K562 (cell line): ENCODE data around the gene ZNF514.

Experiments
- ATF3 ChIP-seq, 2 experiments: fragments of 450-650 bp in 1 of 2; sonication (generic) in 1 of 2; formaldehyde crosslinking in 1 of 2; IDR thresholded peaks in 1 of 2; conservative IDR thresholded peaks in 1 of 2; 2 replicates each; pipeline versions ENCODE4 v1.6.1 to v1.8.1; 2016 to 2023; ENCODE audit warnings: mild to moderate bottlenecking in 2 of 2, moderate library complexity in 2 of 2, inconsistent platforms in 1 of 2, missing genetic modification reagents in 1 of 2
- CREB3 ChIP-seq: fragments of 450-650 bp; conservative IDR thresholded peaks from 2 replicates; pipeline ENCODE4 v1.6.1; 2016; ENCODE audit warnings: missing genetic modification characterization, low read depth, mild to moderate bottlenecking, missing compliant biosample characterization, moderate library complexity
- CREM ChIP-seq: IDR thresholded peaks from 2 replicates; pipeline ENCODE4 v1.6.1; 2014; ENCODE audit warnings: antibody characterized with exemption, low read depth
- HDAC1 ChIP-seq, 2 experiments: fragments of 450-650 bp; IDR thresholded peaks; 2 replicates each; pipeline ENCODE4 v1.6.1; 2016 to 2017; ENCODE audit warnings: inconsistent platforms in 1 of 2, mild to moderate bottlenecking in 1 of 2, moderate library complexity in 1 of 2
- HMGXB4 ChIP-seq: sonication (generic); formaldehyde crosslinking; IDR thresholded peaks from 2 replicates; pipeline ENCODE4 v1.8.1; 2023; ENCODE audit warnings: mild to moderate bottlenecking, missing genetic modification reagents
- NR3C1 ChIP-seq: sonication (generic); formaldehyde crosslinking; IDR thresholded peaks from 2 replicates; pipeline ENCODE4 v1.8.1; 2022; ENCODE audit warnings: missing genetic modification reagents
- OTX1 ChIP-seq: fragments of 450-650 bp; formaldehyde crosslinking; IDR thresholded peaks from 2 replicates; pipeline ENCODE4 v1.4.0; 2022; ENCODE audit warnings: mild to moderate bottlenecking
- POLR2A ChIP-seq: fragments of 450-650 bp; conservative IDR thresholded peaks from 2 replicates; pipeline ENCODE4 v1.6.1; 2016
- POU5F1 ChIP-seq: fragments of 150-350 bp; IDR thresholded peaks from 2 replicates; pipeline ENCODE4 v1.6.1; 2014; ENCODE audit warnings: borderline replicate concordance, low read length, low read depth, mild to moderate bottlenecking; ENCODE audit not compliant: partially characterized antibody
- RFX1 ChIP-seq: fragments of 450-650 bp; IDR thresholded peaks from 2 replicates; pipeline ENCODE4 v1.6.1; 2016; ENCODE audit warnings: mild to moderate bottlenecking, moderate library complexity
- SMAD1 ChIP-seq: fragments of 150-350 bp; IDR thresholded peaks from 2 replicates; pipeline ENCODE4 v1.6.1; 2014; ENCODE audit warnings: low read length, low read depth; ENCODE audit not compliant: partially characterized antibody
- USF1 ChIP-seq: sonication (generic); formaldehyde crosslinking; IDR thresholded peaks from 2 replicates; pipeline ENCODE4 v1.9.0; 2022; ENCODE audit warnings: mild to moderate bottlenecking, missing genetic modification reagents
- TF ChIP-seq, protein P1 (sequence below): sonication (generic); formaldehyde crosslinking; IDR thresholded peaks from 2 replicates; pipeline ENCODE4 v1.8.0; 2022; ENCODE audit warnings: mild to moderate bottlenecking, missing genetic modification reagents
- TF ChIP-seq, protein P2 (sequence below): fragments of 250-450 bp; sonication (Bioruptor Pico); IDR thresholded peaks from 2 replicates; pipeline ENCODE4 v1.9.0; 2021; ENCODE audit warnings: mild to moderate bottlenecking

GRCh38 chr2:95106081-95106480, 53.6 kb downstream of the ZNF514 start:
- TF ChIP-seq USF1 (CRISPR knock-in tag) (no peak), RFX1 (no peak), CREB3 (tag) (no peak), POLR2A (no peak), SMAD1 (no peak), HDAC1 (IDR thresholded peaks at IDR 0.05) (no peak), CREM (no peak), OTX1 (CRISPR knock-in tag) (no peak), POU5F1 (no peak), NR3C1 (CRISPR knock-in tag) (no peak), ATF3 (IDR thresholded peaks at IDR 0.05) (no peak), ATF3 (CRISPR knock-in tag; conservative IDR thresholded peaks at IDR 0.05) (no peak), HMGXB4 (no peak)
- TF ChIP-seq, protein P1, sequence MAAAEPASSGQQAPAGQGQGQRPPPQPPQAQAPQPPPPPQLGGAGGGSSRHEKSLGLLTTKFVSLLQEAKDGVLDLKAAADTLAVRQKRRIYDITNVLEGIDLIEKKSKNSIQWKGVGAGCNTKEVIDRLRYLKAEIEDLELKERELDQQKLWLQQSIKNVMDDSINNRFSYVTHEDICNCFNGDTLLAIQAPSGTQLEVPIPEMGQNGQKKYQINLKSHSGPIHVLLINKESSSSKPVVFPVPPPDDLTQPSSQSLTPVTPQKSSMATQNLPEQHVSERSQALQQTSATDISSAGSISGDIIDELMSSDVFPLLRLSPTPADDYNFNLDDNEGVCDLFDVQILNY (CRISPR knock-in tag): no peak
- TF ChIP-seq, protein P2, sequence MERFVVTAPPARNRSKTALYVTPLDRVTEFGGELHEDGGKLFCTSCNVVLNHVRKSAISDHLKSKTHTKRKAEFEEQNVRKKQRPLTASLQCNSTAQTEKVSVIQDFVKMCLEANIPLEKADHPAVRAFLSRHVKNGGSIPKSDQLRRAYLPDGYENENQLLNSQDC (CRISPR knock-in tag): no peak
